GM12865 (cell line): ENCODE data around the gene FNIP1.
"Not testable (repeated sequence)": the region's sequence is repeated elsewhere in the genome, so short reads cannot be mapped to it uniquely, and the experiment has no call there.

Source experiments
- DNase-seq: peaks from one replicate; pipeline ENCODE4 v3.0.0; 2010; ENCODE audit warnings: low read depth
- H3K4me3 ChIP-seq: 2 replicates; pipeline ENCODE4 v1.5.1; 2011; ENCODE audit warnings: mild to moderate bottlenecking, low read depth, low read length, control low read depth
- TF ChIP-seq, protein P1 (sequence below): IDR thresholded peaks from 2 replicates; pipeline ENCODE4 v1.5.1; 2011; ENCODE audit warnings: low read length, control low read depth, low read depth, inconsistent platforms; ENCODE audit not compliant: insufficient read depth; ENCODE audit errors: missing control alignments

Gene FNIP1

DNA sequence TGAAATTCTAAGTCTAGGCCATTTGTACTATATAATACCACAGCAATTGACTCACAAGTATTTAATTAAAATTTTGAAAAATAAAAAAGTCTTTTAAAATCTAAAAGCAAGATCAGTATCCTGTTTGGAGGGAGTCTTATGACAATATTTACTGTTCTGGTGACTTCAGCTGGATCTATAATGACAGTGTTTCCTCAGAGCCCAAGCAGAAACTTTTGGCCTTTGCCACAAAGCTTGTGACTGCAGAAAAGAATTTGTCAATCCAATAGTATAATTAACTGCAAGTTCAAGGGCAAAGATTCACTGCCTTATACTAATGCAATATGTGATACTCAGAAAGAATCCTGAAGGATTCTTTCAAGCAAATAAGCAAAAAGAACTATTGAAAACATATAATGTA is 112.2 kb downstream of the FNIP1 start:
- no peak overlapping the region for H3K4me3 ChIP-seq
- TF ChIP-seq, protein P1, sequence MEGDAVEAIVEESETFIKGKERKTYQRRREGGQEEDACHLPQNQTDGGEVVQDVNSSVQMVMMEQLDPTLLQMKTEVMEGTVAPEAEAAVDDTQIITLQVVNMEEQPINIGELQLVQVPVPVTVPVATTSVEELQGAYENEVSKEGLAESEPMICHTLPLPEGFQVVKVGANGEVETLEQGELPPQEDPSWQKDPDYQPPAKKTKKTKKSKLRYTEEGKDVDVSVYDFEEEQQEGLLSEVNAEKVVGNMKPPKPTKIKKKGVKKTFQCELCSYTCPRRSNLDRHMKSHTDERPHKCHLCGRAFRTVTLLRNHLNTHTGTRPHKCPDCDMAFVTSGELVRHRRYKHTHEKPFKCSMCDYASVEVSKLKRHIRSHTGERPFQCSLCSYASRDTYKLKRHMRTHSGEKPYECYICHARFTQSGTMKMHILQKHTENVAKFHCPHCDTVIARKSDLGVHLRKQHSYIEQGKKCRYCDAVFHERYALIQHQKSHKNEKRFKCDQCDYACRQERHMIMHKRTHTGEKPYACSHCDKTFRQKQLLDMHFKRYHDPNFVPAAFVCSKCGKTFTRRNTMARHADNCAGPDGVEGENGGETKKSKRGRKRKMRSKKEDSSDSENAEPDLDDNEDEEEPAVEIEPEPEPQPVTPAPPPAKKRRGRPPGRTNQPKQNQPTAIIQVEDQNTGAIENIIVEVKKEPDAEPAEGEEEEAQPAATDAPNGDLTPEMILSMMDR: no peak
- DNase-seq: no peak

DNA sequence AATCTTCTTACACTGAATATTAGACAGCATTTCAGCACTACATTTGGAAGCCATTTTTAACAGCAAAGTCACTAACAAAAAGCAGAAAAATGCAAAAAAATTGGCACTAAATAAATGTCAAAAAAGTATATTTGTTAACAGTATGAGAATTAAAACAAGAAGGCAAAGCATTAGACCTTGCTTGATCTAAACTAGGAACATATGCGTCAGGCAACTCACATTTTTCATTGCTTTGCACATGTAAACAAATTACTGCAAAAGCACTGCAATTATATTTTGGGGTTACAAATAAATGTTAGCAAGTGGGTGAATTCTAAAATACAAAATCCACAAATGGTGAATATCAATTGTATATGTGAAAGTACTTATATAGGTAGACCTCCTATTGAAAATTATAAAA is 112.8 kb downstream of the FNIP1 start:
- no peak for DNase-seq
- TF ChIP-seq, protein P1: no peak
- no peak overlapping the region for H3K4me3 ChIP-seq

DNA sequence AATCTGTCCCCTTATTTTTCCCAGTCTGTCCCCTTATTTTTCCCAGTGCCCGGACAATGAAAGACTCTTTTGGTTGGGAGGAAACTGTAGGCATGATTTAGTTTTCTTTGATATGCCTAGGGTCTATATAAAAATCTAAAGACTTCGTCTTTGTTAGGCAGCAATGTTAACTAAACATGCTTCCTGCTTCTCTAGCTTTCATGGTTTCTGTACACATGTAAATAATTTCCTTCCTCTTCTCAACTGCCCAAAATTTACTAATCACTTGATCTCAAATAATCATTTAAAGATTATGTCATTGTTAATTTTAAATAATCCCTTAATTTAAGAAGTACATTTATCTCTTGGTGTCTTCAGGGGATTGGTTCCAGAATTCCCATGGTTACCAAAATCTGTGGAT is 114.0 kb downstream of the FNIP1 start:
- TF ChIP-seq, protein P1: no peak
- no peak for DNase-seq
- H3K4me3 ChIP-seq: no peak overlapping the region

DNA sequence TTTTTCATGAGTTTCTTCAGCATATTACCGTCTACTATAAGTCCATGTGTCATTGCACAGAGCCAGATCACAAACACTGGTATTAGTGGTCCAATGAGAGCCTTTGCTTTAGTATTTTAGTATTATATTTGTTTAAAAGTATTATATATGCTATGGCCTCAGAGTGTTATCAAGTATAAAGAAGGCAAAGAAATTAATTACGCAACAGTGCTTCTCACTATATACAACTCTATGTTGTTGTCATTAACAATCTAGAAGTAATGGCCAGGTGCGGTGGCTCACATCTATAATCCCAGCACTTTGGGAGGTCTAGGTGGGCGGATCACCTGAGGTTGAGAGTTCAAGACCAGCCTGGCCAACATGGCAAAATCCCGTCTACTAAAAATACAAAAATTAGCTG is 114.6 kb downstream of the FNIP1 start:
- TF ChIP-seq, protein P1: no peak
- no peak overlapping the region for H3K4me3 ChIP-seq

DNA sequence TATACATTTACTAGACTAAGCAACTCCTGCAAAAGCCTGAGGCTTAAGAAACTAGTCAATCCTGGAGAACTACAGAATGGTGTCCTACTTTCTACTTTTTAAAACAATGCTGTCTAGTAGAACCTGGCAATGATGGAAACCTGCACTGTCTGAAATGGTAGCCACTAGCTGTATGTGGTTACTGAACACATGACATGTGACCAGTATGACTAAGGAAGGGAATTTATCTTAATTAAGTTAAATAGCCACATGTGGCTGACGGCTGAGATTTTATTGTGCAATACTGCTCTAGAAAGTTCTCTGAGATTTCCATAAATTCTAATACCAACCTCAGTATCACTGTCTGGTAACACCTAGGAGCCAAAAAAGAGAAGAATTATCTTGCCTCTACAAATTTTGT is 116.9 kb downstream of the FNIP1 start:
- DNase-seq: no peak

More for the DNA sequence above, 114.6 kb downstream of the FNIP1 start:
- no peak for DNase-seq

DNA sequence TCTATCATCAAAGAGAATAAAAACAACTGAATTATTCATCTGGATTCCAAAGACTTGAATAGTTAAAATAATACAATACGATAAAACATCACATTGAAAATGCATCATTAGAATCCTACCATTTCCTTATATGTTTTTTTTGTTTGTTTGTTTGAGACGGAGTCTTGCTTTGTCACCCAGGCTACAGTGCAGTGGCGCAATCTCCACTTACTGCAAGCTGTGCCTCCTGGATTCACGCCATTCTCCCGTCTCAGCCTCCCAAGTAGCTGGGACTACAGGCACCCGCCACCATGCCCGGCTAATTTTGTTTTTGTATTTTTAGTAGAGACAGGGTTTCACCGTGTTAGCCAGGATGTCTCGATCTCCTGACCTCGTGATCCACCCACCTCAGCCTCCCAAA is 118.5 kb downstream of the FNIP1 start:
- not testable (repeated sequence) for DNase-seq, H3K4me3 ChIP-seq

More for the DNA sequence above, 116.9 kb downstream of the FNIP1 start:
- no peak overlapping the region for H3K4me3 ChIP-seq
- TF ChIP-seq, protein P1: no peak

DNA sequence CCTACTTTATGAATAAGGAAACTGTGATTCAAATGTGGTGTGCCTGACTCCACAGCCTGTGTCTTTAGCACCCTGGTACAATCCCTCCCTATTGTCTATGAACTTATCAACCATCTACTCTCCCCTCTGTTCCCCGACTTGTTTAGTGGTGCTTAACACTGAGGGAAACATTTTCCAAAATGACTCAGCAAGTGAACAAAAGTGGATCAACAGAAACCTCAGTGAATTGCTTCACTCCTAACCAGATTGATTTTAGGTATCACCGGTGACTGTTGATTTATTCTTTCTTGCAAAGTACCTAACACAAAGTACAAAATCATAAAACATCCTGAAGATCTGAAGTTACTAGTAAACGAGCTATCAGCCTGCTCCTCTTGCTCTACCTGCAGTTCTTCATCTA is 119.7 kb downstream of the FNIP1 start:
- no peak overlapping the region for H3K4me3 ChIP-seq
- TF ChIP-seq, protein P1: no peak
- DNase-seq: no peak

DNA sequence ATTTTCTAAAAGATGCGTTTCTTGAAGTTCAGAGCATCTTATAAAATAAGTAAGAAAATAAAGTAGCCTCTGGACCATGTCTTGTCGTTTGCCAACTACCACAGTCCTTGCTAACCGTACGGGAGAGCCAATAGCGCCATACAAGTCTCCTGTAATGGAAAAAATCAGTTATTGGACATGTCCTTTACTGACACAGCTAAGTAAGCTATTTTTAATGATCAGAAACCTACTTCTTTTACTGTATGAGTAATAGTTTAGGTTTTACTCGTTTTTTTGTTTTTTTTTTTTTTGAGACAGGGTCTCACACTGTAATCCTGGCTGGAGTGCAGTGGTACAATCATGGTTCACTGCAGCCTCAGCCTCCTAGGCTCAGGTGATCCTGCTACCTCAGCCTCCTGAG is 124.0 kb downstream of the FNIP1 start:
- no peak overlapping the region for H3K4me3 ChIP-seq
- DNase-seq: no peak
- TF ChIP-seq, protein P1: no peak
